ENCODE measurements around the gene SLC12A2. TPM values are rescaled to one million over a fixed set of nuclear protein-coding genes. Genes with fewer than 3 reads are reported as not detected.

SLC12A2 gene
- total RNA-seq, 4 donors from 2014 or later = 139 to 255 (median 172) TPM

GRCh38 chr5:128174951-128175350 is 91.4 kb downstream of the SLC12A2 start:
- H3K9me3 ChIP-seq = no peaks in the 10 kb centered on the region
- H3K36me3 ChIP-seq = peaks cover 0 to 19% (median 0%) of the 10 kb centered on the region in 3 donors

GRCh38 chr5:128192368-128192767 is 108.8 kb downstream of the SLC12A2 start:
- TF ChIP-seq POLR2A (IDR thresholded peaks at IDR 0.05) = no peak
- no peak for TF ChIP-seq CTCF (IDR thresholded peaks at IDR 0.05)
- peaks cover 0 to 9% (median 0%) of the 10 kb centered on the region in 3 donors for H3K36me3 ChIP-seq
- no peaks in the 10 kb centered on the region for H3K9me3 ChIP-seq
- H3K4me3 ChIP-seq = no peak overlapping the region
- no peaks in the 10 kb centered on the region for H3K4me1 ChIP-seq
- H3K27me3 ChIP-seq = no peaks in the 10 kb centered on the region
- no peak overlapping the region for H3K27ac ChIP-seq
- no peak for DNase-seq

More at GRCh38 chr5:128174951-128175350, 91.4 kb downstream of the SLC12A2 start:
- no peaks in the 10 kb centered on the region for H3K27me3 ChIP-seq
- no peak overlapping the region for H3K4me3 ChIP-seq
- no peak for DNase-seq
- H3K4me1 ChIP-seq = no peaks in the 10 kb centered on the region
- no peak for TF ChIP-seq POLR2A (IDR thresholded peaks at IDR 0.05)
- TF ChIP-seq CTCF (IDR thresholded peaks at IDR 0.05) = no peak
- no peak overlapping the region for H3K27ac ChIP-seq

- H3K27me3 ChIP-seq = no peaks in the 10 kb centered on the region
- H3K36me3 ChIP-seq = peaks cover 0 to 9% (median 0%) of the 10 kb centered on the region in 3 donors
- H3K4me3 ChIP-seq = no peak overlapping the region
- H3K4me1 ChIP-seq = no peaks in the 10 kb centered on the region
- DNase-seq = no peak
- no peak for TF ChIP-seq POLR2A (IDR thresholded peaks at IDR 0.05)
- no peak for TF ChIP-seq CTCF (IDR thresholded peaks at IDR 0.05)
- H3K9me3 ChIP-seq = no peaks in the 10 kb centered on the region
- no peak overlapping the region for H3K27ac ChIP-seq
These were observed 110.3 kb downstream of the SLC12A2 start for GRCh38 chr5:128193665-128194390.

GRCh38 chr5:128195316-128195715 is 111.8 kb downstream of the SLC12A2 start:
- TF ChIP-seq POLR2A (IDR thresholded peaks at IDR 0.05) (no peak), CTCF (IDR thresholded peaks at IDR 0.05) (no peak)
- DNase-seq = no peak
- Histone ChIP-seq H3K4me1 (no peaks in the 10 kb centered on the region), H3K36me3 (no peaks in the 10 kb centered on the region), H3K4me3 (no peak overlapping the region), H3K27ac (no peak overlapping the region), H3K27me3 (no peaks in the 10 kb centered on the region), H3K9me3 (no peaks in the 10 kb centered on the region)

GRCh38 chr5:128196080-128196479 is 112.5 kb downstream of the SLC12A2 start:
- DNase-seq = no peak
- Histone ChIP-seq H3K4me1 (no peaks in the 10 kb centered on the region), H3K9me3 (no peaks in the 10 kb centered on the region), H3K27ac (no peak overlapping the region), H3K27me3 (no peaks in the 10 kb centered on the region), H3K36me3 (no peaks in the 10 kb centered on the region), H3K4me3 (no peak overlapping the region)
- TF ChIP-seq CTCF (IDR thresholded peaks at IDR 0.05) (no peak), POLR2A (IDR thresholded peaks at IDR 0.05) (no peak)
